Inflammatory macrophage (primary cell): ENCODE results near the gene SIGLEC11.
A peak's percentile ranks its signal among the peaks of the same experiment; 100 is the strongest.
"Not testable (repeated sequence)": the region's sequence is repeated elsewhere in the genome, so short reads cannot be mapped to it uniquely, and the experiment has no call there.

Experiments used
- DNase-seq, 2 donors: peaks; one replicate each; pipeline ENCODE4 v3.0.0-alpha.2; 2020 to 2022

SIGLEC11 gene

GRCh38 chr19:49924881-49925210 is 36.1 kb downstream of the SIGLEC11 start:
- DNase-seq = not testable (repeated sequence)

- no peak for DNase-seq
These were observed 36.7 kb downstream of the SIGLEC11 start for GRCh38 chr19:49924004-49924880.

- DNase-seq = peak; percentile 37 to 65
These were observed 37.6 kb downstream of the SIGLEC11 start for GRCh38 chr19:49923055-49924003.

- peak; percentile 15 to 39 for DNase-seq
These were observed 38.8 kb downstream of the SIGLEC11 start for GRCh38 chr19:49921871-49922795.

- DNase-seq = no peak
These were observed 40.2 kb downstream of the SIGLEC11 start for GRCh38 chr19:49920624-49921363.

- DNase-seq = no peak
These were observed 42.9 kb downstream of the SIGLEC11 start for GRCh38 chr19:49918089-49918488.

GRCh38 chr19:49916839-49917733 is 43.9 kb downstream of the SIGLEC11 start:
- peak; percentile 61 to 80 for DNase-seq

- DNase-seq = no peak
These were observed 45.7 kb downstream of the SIGLEC11 start for GRCh38 chr19:49915271-49915670.

GRCh38 chr19:49913720-49914119 is 47.3 kb downstream of the SIGLEC11 start:
- DNase-seq = no peak

GRCh38 chr19:49912965-49913685 is 47.8 kb downstream of the SIGLEC11 start:
- no peak for DNase-seq

- DNase-seq = peak; percentile 69 to 73
These were observed 49.4 kb downstream of the SIGLEC11 start for GRCh38 chr19:49911381-49912145.

- no peak for DNase-seq
These were observed 50.8 kb downstream of the SIGLEC11 start for GRCh38 chr19:49910179-49910578.

- no peak for DNase-seq
These were observed 52.2 kb downstream of the SIGLEC11 start for GRCh38 chr19:49908480-49909420.

- no peak for DNase-seq
These were observed 53.1 kb downstream of the SIGLEC11 start for GRCh38 chr19:49907745-49908446.

GRCh38 chr19:49906879-49907564 is 54.0 kb downstream of the SIGLEC11 start:
- no peak for DNase-seq

- peak; percentile 33 to 43 for DNase-seq
These were observed 56.8 kb downstream of the SIGLEC11 start for GRCh38 chr19:49904136-49904535.
